GM15510 (cell line): Measurements from ENCODE around the gene ARL10.

Source experiments
- POLR2A ChIP-seq: IDR thresholded peaks from 3 replicates; pipeline ENCODE4 v1.6.1; 2011; ENCODE audit warnings: borderline replicate concordance; ENCODE audit not compliant: insufficient read length; ENCODE audit errors: extremely low read depth

Gene ARL10

DNA sequence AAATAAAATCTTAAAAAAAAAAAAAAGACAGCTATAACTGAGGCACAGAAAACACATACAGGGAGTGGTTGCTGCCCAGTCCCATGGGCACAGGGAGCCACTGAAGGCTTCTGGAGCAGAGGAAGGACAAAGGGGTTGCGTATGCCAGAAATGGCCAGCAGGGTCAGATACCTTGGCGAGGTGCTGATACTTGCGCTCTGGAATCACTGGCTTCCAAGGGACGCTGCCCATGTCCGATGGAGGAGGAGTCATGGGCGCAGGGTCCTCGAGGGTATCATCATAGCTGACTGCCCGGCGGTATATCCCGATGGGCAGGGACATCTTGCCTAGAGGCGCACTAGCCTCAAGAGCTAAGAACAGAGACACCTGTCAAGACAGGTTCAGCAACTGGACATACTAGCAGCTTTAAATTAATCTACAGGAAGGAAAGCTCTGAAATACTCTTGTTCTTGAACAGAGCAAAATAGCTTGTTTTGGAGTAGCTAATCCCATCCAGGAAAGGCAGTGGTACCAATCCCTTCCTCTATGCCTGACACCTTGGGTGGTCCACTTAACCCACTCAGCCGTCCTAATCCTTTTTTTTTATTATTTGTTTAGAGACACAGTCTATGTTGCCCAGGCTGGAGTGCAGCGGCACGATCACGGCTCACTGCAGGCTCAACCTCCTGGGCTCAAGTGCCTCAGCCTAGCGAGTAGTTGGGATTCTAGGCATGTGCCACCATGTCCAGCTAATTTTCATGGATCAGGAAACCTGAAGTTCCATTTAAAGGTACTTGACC, 9.7 kb upstream of the ARL10 start:
- TF ChIP-seq POLR2A = no peak

DNA sequence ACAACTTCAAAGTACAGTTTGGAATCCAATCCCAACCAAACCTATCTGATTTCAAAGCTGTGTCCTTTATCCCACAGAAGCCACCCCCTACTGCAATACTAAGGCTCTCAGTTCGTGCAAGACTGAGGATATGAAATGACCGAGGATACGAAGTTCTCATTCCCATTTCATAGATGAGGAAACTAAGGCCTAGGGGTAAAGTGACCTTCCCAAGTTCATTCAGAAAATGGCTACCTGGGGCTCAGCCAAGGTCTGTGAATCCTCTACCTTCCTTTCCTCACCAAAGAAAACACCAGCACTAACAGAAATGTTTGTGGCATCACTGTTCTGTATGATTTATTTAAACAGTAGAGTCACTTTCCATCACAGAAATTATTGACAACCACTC, 9.1 kb upstream of the ARL10 start:
- no peak for TF ChIP-seq POLR2A

- TF ChIP-seq POLR2A = no peak
These were observed 5.6 kb upstream of the ARL10 start for GRCh38 chr5:176359658-176360057.

DNA sequence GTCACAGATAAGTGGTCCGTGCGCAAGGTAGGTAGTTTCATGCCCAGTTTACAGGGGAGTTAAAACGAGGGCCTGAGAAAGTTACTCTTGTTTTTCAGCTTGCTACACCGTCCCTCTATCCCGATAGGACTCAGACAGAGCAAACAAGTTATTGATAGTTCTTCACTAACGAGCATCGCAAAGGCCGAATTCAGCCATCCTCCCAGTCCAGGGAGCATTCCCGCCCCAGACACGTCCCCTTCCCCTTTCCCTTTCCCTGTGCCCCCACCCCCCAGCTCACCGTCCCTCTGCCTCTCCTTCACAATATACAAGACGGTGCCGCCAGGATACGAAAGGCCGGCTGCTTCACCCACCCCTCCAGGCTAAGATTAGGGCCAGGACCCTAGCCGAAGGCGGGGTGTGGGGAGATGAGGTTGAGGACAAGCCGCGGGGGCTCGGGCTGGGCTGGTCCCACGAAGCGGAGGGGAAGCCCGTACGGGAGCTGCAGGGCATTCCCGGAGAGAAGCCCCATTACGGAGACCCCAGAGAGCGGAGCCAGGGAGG, 4.3 kb upstream of the ARL10 start:
- TF ChIP-seq POLR2A = no peak

DNA sequence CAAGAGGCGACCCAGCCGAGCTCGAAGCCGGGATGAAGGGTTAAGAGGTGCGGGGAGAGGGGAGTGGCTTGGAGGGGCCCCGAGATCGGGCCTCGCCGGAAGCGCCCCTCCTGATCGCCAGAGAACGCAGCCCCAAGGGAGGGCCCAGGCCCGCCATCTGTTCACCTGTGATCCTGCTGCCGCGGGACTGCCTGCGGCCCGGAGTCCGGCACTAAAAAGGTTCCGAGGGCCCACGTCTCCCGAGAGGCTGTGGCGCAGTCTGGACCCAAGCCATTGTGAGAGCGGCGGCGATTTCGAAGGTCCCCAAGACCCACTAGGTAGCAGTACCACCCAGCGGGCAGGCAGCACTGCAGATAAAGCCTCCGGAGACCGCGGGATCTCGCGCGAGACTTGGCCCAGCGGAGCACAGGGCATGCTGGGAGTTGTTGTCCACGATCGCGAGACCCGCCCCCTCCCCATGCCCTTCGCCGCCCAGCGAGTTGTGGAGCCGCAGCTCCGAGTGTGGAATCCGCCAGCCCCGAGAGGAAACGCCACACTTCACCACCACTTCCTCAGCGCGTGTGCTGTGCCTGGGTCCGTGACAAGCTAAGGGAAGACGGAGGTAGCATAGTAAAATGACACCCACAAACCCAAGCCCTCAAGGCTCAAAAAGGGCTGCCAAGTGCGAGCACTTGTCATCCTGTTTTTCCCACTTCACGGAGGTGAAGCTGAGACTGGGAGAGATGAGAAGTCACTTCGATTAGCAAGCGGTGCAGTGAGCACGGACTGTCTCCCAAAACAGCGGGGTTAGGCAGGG, 3.7 kb upstream of the ARL10 start, which contains the start of gene KIAA1191:
Gene KIAA1191 (minus strand): TSS at position 328 of the 796 bp plus-strand sequence. CDS start 2,256 bp downstream, outside the sequence.
- TF ChIP-seq POLR2A = peak; percentile 98

- no peak for TF ChIP-seq POLR2A
These were observed 3.1 kb upstream of the ARL10 start for GRCh38 chr5:176362233-176362490.

GRCh38 chr5:176364765-176365350, 429 bp upstream of the ARL10 start:
- no peak for TF ChIP-seq POLR2A

DNA sequence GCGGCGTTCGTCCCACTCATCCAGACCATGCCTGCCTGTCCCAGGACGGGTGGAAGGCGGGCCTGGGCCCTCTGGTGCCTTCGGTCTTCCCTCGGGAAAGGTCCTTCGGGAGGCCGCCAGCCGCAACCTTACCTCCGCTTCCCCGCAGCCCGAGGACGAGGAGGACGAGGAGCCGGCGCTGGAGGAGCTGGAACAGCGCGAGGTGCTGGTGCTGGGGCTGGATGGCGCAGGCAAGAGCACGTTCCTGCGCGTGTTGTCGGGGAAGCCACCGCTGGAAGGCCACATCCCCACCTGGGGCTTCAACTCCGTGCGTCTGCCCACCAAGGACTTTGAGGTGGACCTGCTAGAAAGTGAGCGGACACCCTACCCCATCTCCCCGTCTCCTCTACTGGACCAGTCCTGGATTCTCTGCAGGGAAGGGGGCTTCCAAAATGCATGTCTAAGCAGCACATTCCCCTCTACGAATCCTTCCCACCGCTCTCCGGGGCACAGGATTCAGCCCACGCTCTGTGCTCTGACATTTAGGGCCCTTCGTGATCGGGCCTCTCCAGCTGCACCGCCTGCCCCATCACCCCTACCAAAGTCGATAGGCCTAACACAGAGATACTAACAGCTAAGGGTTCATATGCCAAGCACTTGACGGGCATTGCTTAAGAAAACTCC, 1.1 kb downstream of the ARL10 start:
- TF ChIP-seq POLR2A = no peak

- no peak for TF ChIP-seq POLR2A
These were observed 3.4 kb downstream of the ARL10 start for GRCh38 chr5:176368726-176369125.

DNA sequence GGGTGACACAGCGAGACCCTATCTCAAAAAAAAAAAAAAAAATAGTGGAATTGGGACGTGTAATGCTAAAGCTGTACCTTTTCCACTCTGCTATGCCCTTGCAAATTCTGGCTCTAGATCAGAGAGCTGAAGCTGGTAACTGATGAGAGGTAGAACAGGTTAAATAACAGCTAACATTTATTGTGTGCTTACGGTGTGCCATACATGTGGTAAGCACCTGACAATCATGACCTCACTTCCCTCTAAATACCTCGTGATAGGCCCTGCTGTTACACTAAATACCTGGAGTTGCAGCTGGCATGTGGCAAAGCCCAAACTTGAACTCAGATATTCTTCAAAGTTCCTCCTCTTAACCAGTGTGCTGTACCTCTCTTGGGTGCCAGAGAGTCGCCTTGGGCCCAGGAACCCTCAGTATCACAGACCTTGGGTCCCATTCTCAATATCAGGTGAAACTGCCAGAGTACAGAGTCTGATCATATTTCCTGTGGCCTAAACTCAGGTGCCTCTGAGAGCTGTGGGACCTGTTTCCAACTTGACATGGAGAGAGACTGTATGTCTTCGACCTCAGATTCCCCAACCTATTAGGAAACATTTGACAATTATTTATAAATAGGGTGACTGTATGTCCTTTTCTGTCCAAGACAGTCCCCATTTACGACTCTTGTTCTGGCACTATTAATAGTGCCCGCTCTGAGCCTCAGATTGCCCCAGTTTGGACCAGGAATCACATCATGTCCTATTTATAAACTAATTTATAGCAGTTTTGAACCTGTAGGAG, 4.8 kb downstream of the ARL10 start:
- TF ChIP-seq POLR2A = no peak

DNA sequence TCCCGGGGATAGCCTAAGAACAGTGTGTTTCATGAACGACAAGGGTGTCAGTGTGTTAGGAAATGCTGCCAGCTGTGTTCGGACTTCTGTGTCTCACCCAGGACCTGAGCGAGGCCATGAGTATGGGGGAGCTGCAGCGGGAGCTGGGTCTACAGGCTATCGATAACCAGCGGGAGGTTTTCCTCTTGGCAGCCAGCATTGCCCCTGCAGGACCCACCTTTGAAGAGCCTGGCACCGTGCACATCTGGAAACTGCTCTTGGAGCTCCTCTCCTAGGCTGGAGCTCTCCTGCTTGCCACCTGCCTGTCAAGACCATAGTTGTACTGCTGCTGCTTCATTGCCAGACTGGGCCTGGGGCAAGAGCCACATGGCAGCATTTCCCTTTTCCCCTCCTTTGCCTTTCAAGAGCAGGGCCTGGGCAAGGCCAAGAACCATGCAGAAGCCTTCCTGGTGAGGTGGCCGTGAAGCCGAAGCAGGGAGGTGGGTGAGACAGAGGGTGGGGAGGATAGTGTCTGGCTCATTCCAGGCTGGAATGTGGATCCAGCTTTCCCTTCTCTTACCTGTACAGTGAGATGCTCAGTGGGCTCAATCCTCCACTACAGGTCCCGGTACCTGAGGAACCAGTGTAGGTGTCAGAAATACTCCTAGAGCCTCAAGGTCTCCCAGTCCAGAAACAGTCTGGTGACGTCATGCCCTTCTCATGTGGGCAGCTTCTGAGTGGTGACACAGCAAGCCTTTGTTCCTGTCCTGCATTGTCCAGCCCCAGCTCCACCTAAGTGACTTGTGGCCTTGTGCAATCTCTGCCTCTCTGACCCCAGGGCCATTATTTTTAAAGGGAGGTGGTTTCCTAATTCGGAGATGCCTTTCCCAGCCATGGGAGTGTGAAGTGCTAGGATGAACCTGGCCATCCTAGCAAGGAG, 6.6 kb downstream of the ARL10 start:
- TF ChIP-seq POLR2A = no peak

DNA sequence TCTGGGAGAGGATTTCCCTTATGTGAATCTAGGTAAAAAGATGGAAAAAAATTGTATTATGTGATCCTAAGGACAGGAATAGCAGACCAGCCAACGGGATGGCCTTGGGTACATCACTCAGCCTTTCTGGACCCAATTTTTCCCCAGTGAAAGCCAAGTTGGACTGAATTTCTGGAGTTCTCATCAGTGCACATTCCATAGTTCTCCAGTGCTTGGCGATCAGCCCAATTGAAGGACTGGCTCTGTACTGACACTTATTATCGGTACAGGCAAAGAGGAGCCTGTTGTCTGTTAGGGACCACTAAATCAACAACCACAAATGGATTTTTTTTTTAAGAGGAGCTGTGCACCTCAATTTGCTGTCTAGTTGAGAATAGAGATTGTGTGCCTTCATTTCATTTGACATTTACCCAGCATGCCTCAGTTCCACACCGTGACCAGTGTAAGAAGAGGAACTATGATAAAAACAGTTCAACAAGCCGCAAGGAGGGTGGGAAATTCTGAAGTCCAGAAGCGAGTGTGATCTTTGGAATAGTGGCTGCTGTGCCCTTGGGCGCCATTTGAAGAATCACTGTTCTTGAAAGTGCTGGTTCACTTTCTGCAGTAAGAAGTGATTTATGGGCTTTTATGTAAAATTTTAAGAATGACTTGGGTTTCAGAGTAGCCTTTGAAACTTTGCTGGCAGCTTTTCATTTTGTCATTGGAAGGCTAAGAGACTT, 8.0 kb downstream of the ARL10 start:
- TF ChIP-seq POLR2A = no peak

GRCh38 chr5:176379881-176380280, 14.6 kb downstream of the ARL10 start:
- TF ChIP-seq POLR2A = no peak
